Prostate gland (tissue), 2 donors: Measurements from ENCODE around the gene PASK.

Experiments used
- POLR2A ChIP-seq: fragments of 450-650 bp; IDR thresholded peaks from one replicate; pipeline ENCODE4 v1.6.1; 2016; ENCODE audit warnings: antibody characterized with exemption, mild to moderate bottlenecking
- POLR2AphosphoS5 ChIP-seq: sonication (generic); formaldehyde crosslinking; IDR thresholded peaks from one replicate; pipeline ENCODE4 v1.6.1; 2017; ENCODE audit warnings: antibody characterized with exemption
- TF ChIP-seq, protein P1 (sequence below), 4 experiments: fragments of 200-600 bp in 2 of 4; fragments of 450-650 bp in 2 of 4; sonication (generic) in 2 of 4; IDR thresholded peaks; 1 replicate in 3 of 4; 2 replicates in 1 of 4; pipeline ENCODE4 v1.5.1; 2016 to 2019; ENCODE audit warnings: antibody characterized with exemption in 4 of 4, mild to moderate bottlenecking in 2 of 4, moderate library complexity in 2 of 4

DNA sequence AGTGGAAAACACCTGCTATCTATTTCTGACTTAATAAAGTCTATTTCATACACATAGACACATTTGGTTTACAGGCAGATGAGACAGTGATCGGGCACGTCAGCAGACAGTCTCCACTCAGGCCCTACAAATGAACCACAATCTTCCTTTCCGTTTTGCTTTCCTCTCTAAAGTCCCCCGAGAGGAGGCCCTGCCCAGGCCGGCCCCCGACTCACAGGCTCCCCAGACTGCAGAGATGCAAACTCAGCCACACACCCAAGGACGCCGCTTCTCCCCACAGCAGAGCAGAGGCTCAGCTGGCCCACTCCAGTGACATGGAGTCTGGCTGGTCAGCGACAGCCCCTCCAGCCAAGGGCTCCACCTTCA lies 37.8 kb downstream of the PASK start:
- TF ChIP-seq, protein P1, sequence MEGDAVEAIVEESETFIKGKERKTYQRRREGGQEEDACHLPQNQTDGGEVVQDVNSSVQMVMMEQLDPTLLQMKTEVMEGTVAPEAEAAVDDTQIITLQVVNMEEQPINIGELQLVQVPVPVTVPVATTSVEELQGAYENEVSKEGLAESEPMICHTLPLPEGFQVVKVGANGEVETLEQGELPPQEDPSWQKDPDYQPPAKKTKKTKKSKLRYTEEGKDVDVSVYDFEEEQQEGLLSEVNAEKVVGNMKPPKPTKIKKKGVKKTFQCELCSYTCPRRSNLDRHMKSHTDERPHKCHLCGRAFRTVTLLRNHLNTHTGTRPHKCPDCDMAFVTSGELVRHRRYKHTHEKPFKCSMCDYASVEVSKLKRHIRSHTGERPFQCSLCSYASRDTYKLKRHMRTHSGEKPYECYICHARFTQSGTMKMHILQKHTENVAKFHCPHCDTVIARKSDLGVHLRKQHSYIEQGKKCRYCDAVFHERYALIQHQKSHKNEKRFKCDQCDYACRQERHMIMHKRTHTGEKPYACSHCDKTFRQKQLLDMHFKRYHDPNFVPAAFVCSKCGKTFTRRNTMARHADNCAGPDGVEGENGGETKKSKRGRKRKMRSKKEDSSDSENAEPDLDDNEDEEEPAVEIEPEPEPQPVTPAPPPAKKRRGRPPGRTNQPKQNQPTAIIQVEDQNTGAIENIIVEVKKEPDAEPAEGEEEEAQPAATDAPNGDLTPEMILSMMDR (IDR thresholded peaks at IDR 0.05) = no peak
- no peak for TF ChIP-seq POLR2AphosphoS5
- no peak for TF ChIP-seq POLR2A
